IPS-18a (cell line): ENCODE measurements around the gene KLF2.
"Not testable (repeated sequence)": the region's sequence is repeated elsewhere in the genome, so short reads cannot be mapped to it uniquely, and the experiment has no call there.

ENCODE experiments used
- H3K27ac ChIP-seq: one replicate; pipeline ENCODE4 v1.5.1; 2013; ENCODE audit warnings: low read length
- H3K27me3 ChIP-seq: one replicate; pipeline ENCODE4 v1.6.1; 2013; ENCODE audit warnings: mild to moderate bottlenecking, low read length; ENCODE audit not compliant: control insufficient read depth, insufficient read depth
- H3K36me3 ChIP-seq: one replicate; pipeline ENCODE4 v1.6.1; 2013; ENCODE audit warnings: low read depth, low read length; ENCODE audit not compliant: control insufficient read depth
- H3K4me1 ChIP-seq: one replicate; pipeline ENCODE4 v1.6.1; 2013; ENCODE audit warnings: low read depth, low read length; ENCODE audit not compliant: control insufficient read depth
- H3K4me3 ChIP-seq: one replicate; pipeline ENCODE4 v1.5.1; 2013; ENCODE audit warnings: low read length
- H3K9ac ChIP-seq: one replicate; pipeline ENCODE4 v1.6.1; 2013; ENCODE audit warnings: mild to moderate bottlenecking, low read length, moderate library complexity
- H3K9me3 ChIP-seq: one replicate; pipeline ENCODE4 v1.6.1; 2013; ENCODE audit warnings: low read depth, low read length; ENCODE audit not compliant: control insufficient read depth

Gene KLF2

DNA sequence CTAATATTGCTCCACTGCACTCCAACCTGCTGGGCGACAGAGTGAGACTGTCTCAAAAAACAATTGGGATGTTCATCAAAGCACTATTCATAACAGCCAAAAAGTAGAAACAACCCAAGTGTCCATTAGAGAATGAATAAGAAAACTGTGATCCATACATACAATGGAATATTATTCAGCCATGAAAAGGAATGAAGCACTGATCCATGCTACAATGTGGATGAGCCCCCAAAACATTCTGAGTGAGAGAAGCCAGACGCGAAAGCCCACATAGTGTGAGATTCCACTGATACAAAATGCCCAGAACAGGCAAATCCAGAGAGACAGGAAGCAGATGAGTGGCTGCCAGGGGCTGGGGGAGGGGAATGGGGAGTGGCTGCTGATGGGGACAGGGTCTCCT, 16.0 kb downstream of the KLF2 start:
- no peak overlapping the region for H3K9ac ChIP-seq
- no peaks in the 10 kb centered on the region for H3K9me3 ChIP-seq
- H3K36me3 ChIP-seq = no peaks in the 10 kb centered on the region
- H3K27ac ChIP-seq = no peak overlapping the region
- H3K4me1 ChIP-seq = no peaks in the 10 kb centered on the region
- H3K27me3 ChIP-seq = no peaks in the 10 kb centered on the region
- no peak overlapping the region for H3K4me3 ChIP-seq

DNA sequence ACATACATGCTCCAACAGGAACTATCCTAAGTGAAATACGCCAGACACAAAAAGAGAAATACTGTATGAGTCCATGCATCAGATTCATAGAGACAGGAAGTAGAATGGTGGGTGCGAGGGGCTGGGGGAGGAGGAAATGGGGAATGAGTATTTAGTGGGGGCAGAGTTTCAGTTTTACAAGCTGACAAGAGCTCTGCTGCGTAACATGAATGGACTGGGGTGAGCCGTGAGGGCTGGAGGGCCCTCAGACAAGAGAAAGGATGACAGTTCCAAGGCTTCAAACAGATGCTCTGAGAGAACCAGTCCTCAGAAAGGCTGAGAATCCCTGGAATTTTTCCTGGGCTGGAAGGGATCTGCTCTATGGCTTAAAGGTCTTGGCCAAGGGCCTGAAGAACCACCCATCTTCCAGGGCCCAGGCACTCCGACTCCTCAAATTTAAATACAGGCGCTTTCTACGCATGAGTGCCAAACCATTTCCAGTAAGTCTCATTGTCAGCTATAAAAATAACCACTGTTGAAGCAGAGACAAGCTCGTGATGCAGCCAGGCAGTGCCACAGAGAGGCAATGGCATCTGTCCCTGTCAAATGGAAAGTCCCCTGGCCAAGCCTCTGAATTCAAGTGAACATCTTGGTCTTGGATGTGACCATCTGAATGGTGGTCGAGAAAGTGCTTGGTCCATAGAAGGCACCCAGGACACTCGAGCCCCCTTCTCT, 17.5 kb downstream of the KLF2 start:
- H3K9ac ChIP-seq = no peak overlapping the region
- H3K9me3 ChIP-seq = no peaks in the 10 kb centered on the region
- H3K27ac ChIP-seq = no peak overlapping the region
- H3K27me3 ChIP-seq = no peaks in the 10 kb centered on the region
- no peaks in the 10 kb centered on the region for H3K36me3 ChIP-seq
- H3K4me1 ChIP-seq = no peaks in the 10 kb centered on the region
- H3K4me3 ChIP-seq = no peak overlapping the region

DNA sequence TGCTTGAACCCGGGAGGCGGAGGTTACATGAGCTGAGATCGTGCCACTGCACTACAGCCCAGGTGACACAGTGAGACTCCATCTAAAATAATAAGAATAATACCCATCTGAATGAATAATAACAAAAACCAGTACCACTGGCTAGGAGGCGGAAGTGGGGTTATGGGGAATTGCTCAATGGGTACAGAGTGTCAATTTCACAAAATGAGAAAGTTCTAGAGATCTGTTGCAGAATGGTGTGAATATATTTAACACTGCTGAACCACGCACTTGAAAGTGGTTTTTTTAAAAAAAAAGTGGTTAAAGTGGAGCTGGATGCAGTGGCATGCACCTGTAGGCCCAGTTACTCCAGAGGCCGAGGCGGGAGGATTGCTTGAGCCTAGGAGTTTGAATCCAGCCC, 18.5 kb downstream of the KLF2 start:
- no peaks in the 10 kb centered on the region for H3K4me1 ChIP-seq
- H3K36me3 ChIP-seq = no peaks in the 10 kb centered on the region
- H3K9ac ChIP-seq = no peak overlapping the region
- no peak overlapping the region for H3K27ac ChIP-seq
- H3K4me3 ChIP-seq = no peak overlapping the region
- H3K9me3 ChIP-seq = no peaks in the 10 kb centered on the region
- H3K27me3 ChIP-seq = no peaks in the 10 kb centered on the region

DNA sequence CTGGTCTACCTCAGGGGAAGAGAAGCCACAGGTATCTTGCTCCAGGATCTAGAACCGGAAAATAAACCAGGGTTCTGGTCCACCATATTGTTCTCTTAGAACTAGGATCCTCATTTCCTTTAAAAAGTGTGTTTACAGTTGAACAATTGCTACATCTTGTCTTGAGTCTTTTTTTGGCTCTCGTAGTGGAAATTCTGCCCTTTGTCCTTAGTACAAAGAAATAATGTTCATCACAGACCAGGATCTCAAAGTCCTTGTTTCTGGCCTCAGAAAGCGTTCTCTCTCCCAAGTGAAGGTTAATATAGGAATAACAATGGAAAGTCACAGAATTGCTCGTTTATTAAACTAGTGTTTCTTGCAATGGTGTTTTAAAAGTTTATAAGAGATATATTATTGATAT, 20.8 kb downstream of the KLF2 start:
- H3K4me3 ChIP-seq = no peak overlapping the region
- H3K27me3 ChIP-seq = no peaks in the 10 kb centered on the region
- no peaks in the 10 kb centered on the region for H3K9me3 ChIP-seq
- no peaks in the 10 kb centered on the region for H3K36me3 ChIP-seq
- no peak overlapping the region for H3K9ac ChIP-seq
- H3K27ac ChIP-seq = no peak overlapping the region
- no peaks in the 10 kb centered on the region for H3K4me1 ChIP-seq

DNA sequence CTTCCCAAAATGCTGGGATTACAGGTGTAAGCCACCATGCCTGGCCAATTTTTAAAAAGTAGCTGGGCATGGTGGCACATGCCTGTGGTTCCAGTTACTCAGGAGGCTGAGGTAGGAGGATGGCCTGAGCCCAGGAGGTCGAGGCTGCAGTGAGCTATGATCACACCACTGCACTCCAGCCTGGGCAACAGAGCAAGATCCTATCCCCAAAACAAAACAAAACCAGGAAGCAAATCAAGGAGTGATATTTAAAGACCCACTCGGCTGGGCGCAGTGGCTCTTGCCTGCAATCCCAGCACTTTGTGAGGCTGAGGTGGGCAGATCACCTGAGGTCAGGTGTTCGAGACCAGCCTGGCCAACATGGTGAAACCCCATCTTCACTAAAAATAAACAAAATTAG, 22.5 kb downstream of the KLF2 start:
- not testable (repeated sequence) for H3K9ac ChIP-seq, H3K4me3 ChIP-seq, H3K36me3 ChIP-seq, H3K27me3 ChIP-seq, H3K9me3 ChIP-seq, H3K27ac ChIP-seq, H3K4me1 ChIP-seq

DNA sequence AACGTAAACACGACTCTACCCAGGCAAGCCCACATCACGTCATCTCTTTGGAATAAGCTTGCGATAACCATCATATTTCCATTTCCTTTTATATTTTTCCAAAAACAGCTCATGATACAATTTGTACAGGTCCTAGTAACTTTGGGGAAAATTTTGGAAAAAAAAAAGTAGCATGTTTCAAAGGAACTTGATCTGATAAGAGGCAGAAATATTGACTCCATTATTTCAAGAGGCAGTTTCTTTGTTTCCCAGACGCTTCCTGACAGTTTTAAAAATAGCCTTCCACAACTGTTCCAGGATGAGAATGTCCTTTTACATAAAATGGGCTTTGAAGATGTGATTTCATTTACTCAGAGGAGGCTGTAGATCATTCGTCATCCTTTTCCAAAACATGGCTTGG, 23.1 kb downstream of the KLF2 start:
- H3K36me3 ChIP-seq = no peaks in the 10 kb centered on the region
- H3K4me3 ChIP-seq = no peak overlapping the region
- no peaks in the 10 kb centered on the region for H3K27me3 ChIP-seq
- no peaks in the 10 kb centered on the region for H3K4me1 ChIP-seq
- H3K9ac ChIP-seq = no peak overlapping the region
- no peaks in the 10 kb centered on the region for H3K9me3 ChIP-seq
- no peak overlapping the region for H3K27ac ChIP-seq

DNA sequence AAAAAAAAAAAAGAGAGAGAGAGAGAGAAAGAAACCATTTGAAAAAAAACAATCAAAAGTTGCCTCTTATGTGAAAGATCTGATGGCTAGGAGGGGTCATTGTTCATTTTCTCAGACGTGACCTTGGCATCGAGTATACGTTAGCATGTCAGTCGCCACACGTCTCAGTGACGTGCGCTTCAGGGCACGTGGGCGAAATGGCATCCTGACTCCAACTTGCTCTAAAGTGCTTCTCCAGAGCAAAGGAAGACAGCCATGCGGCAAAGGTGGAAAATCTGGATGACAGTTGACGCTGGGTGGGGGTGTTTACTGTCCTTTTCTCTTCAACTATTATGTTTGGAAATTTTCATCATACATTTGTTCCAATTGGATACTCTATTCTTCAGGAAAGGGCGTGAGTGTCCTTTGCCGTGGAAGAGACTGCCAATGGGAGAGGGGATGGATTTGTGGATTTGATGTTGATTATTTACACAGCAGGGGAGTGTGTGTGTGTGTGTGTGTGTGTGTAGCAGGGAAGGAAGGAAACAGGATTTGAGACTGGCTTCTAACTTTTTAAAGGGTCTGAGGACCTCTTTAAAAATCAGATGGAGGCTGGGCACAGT, 25.0 kb downstream of the KLF2 start:
- H3K27me3 ChIP-seq = no peaks in the 10 kb centered on the region
- H3K4me3 ChIP-seq = no peak overlapping the region
- H3K4me1 ChIP-seq = no peaks in the 10 kb centered on the region
- no peak overlapping the region for H3K27ac ChIP-seq
- no peaks in the 10 kb centered on the region for H3K9me3 ChIP-seq
- H3K9ac ChIP-seq = no peak overlapping the region
- H3K36me3 ChIP-seq = no peaks in the 10 kb centered on the region

DNA sequence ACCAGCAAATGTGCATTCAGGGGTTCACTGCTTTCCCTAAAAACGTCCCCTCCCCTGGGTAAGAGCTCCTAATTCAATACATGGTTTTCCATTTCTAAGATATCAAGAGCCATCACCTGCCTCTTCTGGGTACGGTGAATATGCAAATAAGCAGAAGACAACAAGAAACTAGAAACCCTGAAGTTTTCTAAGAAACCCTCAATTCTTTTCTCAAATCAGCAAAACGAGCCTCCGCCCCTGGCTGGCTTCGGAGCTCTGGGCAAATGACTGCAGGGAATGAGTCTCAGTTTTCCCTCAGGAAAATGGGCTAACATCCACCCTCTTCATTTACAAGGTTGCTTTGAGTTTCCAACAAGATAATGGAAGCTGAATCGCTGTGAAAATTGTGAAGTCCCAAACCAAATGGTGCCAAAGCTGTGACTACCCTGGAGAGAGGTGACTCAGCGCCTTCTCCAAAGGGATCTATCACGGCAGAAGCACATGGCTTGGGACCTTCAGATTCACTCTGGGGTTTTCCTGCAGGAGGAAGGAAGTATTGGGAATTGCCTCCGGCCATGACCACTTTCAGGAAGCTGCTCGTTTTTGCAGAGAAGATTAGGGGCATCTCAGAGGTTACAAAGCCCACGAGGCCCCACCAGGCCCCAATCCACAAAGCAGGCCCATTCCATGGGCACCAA, 26.6 kb downstream of the KLF2 start:
- no peaks in the 10 kb centered on the region for H3K27me3 ChIP-seq
- H3K9me3 ChIP-seq = no peaks in the 10 kb centered on the region
- H3K9ac ChIP-seq = no peak overlapping the region
- no peaks in the 10 kb centered on the region for H3K36me3 ChIP-seq
- no peaks in the 10 kb centered on the region for H3K4me1 ChIP-seq
- no peak overlapping the region for H3K4me3 ChIP-seq
- H3K27ac ChIP-seq = no peak overlapping the region

DNA sequence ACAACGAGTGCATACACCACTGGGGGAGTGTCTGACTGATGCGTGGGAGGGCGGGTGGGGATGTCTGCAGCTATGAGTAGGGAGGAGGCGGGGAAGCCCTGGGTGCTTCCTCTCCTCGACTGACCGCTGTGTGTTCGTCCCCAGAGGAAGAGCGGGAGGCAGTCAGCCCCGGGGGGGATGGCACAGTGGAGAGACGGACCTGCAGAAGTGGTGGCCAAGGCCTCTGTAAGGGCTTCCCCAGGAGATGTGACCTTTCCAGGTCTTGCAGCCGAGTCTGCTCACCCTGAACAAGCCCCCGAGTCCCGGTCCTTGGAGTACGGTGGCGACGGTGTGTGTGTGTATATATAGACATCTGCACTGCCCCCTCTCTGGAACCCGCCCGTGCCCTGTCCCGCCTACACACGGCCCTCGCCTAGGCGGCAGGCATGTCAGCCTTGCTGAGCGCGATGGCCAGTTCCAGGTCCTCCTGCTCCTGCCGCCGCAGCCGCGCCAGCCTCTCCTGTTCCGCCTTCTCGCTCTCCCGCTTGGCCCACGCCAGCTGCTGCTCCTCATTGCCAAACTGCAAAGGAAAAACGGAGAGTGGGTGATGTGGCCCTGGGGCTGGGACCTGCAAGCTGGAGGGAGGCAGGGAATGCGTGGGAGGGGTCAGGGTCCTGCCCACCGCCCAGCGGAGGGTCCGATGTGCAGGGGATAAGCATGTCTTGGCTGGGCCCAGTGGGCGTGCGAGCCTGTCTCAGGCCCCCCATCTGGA, 30.8 kb downstream of the KLF2 start:
- no peak overlapping the region for H3K9ac ChIP-seq
- no peak overlapping the region for H3K4me3 ChIP-seq
- H3K27ac ChIP-seq = no peak overlapping the region
- H3K36me3 ChIP-seq = no peaks in the 10 kb centered on the region
- H3K9me3 ChIP-seq = no peaks in the 10 kb centered on the region
- no peaks in the 10 kb centered on the region for H3K27me3 ChIP-seq
- H3K4me1 ChIP-seq = no peaks in the 10 kb centered on the region

DNA sequence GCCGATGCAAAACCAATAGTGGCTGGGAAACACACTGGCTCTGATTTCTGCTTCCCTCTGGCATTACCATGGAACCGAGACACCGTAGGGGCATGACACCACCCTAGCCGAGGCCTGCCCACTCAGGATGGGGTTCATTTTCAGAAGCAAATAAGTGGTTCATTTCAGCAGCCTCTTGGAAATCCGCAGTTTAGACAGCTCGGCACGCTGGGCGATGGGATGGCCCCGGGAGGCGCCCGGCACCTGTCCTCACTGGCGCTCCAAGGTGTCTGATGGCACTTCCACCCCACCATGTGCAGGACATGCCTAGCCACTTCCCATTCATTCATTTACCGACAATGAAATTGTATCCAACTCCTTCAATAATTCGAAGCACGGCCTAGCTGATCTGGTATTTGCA, 33.8 kb downstream of the KLF2 start:
- H3K9ac ChIP-seq = no peak overlapping the region
- no peaks in the 10 kb centered on the region for H3K9me3 ChIP-seq
- H3K36me3 ChIP-seq = no peaks in the 10 kb centered on the region
- H3K27ac ChIP-seq = no peak overlapping the region
- no peak overlapping the region for H3K4me3 ChIP-seq
- no peaks in the 10 kb centered on the region for H3K27me3 ChIP-seq
- no peaks in the 10 kb centered on the region for H3K4me1 ChIP-seq

DNA sequence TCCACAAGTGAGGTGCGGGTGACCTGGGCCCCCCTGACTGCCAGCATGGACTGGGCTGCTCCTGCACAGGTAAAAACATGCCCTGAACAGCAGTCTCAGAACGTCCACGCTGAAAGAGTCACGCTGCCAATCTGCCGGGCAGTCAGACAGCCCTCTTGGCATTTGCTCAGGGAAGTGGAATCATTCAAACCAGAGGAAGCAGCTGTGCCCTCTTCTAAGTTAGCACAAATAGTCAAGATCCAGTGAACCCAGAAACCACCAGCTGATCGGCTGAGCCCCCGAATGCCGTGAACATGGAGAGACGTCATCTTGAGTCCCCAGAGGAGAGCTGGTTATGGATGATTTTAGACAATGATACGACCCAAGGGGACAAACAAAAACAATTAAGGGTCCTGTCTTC, 34.4 kb downstream of the KLF2 start:
- H3K27ac ChIP-seq = no peak overlapping the region
- no peak overlapping the region for H3K9ac ChIP-seq
- no peak overlapping the region for H3K4me3 ChIP-seq

More for the DNA sequence above, 34.4 kb downstream of the KLF2 start:
- H3K27me3 ChIP-seq = no peaks in the 10 kb centered on the region
- no peaks in the 10 kb centered on the region for H3K9me3 ChIP-seq
- no peaks in the 10 kb centered on the region for H3K4me1 ChIP-seq
- no peaks in the 10 kb centered on the region for H3K36me3 ChIP-seq
